ENCODE measurements around the gene SHC2.
A peak's percentile ranks its signal among the peaks of the same experiment; 100 is the strongest.

Gene SHC2

DNA sequence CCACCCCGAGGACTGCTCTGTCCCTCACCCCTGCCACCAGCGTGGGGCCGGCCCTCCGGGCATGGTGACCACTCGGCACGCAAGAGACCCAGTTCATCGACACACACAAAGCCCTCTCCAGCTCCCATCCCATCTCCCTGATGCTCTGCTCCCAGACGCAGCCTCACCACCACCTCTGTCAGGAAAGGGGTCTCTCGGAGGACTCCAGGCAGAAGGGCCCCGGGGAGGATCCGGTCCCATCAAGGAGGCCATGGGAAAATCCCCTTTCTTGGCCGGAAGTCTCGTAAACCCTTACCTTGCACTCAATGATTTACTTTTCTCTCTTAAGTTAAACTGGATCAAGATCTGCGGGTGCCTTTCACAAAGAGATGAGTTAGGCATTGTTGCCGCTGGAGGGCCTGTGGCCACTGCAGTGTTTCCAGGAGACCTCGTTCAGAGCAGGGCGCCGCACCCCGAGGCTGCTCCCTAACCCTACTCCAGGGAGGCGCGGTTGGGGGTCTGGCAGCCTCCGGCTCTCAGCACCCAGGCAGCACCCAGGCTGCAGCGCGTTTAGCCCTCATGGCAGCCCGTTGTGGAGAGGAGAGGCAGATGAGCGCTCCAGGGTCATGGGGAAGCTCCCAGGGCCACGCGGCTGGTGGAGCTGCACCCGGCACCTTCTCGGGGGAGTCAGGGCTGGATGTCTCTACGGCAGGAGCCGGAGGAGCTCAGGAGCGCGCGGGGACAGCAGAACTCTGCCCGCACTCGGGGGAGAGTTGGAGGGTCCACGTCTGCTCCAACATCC lies 82.8 kb downstream of the SHC2 start:
- DNase-seq, result no peak

DNA sequence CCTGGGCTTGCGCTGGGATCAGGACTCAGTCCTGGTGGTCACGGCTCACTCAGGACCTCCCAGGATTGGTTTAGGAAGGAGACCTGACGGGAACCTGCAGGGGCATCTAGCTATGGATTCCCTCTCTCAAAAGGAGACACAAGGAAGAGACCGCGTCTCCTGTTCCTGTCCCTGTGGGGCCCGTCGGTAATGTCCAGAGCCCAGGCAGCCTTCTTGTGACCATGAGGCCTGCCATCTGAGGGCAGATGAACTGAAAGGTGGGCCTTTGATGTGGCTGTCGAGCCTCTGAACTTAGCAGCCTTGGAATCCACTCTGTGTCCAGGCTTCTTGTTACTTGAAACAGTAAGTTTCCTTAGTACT lies 84.7 kb downstream of the SHC2 start:
- DNase-seq, result no peak

DNA sequence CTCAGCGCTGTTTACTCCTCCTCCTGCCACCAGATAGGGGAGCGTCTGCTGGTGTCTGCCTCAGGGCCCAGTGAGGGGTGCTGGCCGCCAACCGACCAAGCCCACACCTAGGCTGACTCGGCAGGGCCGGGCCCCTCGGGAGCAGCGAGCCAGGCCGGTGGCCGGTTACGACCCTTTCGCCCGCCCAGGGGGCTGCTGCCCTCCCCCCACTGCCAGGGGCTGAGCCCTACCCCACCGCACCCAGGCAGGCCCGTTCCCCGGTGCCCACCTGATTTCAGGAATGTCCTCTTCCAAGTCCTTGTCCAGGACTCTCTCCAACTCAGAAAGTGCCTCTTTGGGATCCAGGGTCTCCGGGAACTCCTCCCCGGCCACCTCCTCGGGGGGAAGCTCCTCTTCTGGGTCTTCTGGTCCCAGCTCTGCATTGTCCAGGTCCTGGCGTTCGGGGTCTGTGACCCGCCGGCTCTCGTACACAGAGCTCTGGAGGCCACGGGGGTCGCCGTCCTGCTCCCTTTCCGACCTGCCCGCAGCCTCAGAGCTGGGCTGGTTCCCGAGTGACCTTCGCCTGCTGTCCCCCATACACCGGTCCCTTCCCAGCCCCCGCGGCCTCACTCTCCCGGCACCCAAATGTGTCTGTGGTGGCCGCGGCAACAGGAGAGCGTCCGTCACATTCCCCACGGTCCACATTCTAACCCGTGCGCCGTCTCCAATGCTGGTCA lies 85.3 kb downstream of the SHC2 start:
- DNase-seq, result no peak

DNA sequence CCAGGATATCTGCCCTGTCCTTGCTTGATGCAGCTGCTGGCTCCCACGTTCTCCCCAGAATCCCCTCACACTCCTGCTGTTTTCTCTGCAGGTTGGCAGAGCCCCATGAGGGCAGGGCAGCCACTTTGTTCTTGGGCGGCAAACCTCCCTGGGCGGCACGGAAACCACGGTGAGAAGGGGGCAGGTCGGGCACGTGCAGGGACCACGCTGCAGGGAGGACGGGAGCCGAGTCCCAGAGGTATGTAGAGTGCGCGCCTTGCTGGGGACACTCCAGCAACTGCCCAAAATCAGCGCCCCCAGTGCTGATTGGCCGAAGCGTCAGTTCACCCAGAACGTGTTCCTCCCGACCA lies 86.0 kb downstream of the SHC2 start:
- no peak for DNase-seq

DNA sequence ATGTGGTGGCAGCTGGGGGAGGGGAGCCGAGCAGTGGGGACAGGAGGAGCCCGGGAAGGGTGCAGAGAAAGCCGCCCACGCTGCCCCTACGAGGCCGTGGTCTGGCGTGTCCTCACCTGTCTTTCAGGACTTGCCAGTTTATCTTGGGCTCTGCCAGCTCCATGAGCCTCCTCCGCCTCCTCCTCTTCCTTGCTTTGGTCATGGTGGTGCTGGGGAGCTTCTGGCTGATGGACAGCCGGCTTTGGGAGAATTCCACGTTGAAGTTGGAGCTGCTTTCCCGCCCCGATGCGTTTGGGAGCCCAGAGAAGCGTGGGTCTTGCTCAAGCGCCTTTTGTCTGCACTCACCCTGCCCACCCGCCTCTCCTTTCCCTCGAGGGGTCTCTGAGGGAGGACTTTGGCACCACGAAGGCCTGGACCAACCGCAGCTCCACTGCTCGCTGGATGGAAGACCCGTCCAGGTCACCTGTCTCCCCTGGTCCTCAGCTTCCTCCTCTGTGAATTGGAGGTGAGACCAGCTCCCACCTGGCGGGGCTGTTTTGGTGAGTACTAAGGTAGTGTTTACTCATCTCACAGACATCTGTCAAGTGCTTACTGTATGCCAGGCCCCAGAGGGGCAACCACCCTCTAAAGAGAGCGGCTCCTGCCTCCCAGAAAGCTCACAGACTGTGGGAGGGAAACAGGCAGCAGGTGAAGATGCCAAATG lies 86.5 kb downstream of the SHC2 start:
- DNase-seq, result peak in 3 of 58 donors; percentile 17 to 35 (median 23)

DNA sequence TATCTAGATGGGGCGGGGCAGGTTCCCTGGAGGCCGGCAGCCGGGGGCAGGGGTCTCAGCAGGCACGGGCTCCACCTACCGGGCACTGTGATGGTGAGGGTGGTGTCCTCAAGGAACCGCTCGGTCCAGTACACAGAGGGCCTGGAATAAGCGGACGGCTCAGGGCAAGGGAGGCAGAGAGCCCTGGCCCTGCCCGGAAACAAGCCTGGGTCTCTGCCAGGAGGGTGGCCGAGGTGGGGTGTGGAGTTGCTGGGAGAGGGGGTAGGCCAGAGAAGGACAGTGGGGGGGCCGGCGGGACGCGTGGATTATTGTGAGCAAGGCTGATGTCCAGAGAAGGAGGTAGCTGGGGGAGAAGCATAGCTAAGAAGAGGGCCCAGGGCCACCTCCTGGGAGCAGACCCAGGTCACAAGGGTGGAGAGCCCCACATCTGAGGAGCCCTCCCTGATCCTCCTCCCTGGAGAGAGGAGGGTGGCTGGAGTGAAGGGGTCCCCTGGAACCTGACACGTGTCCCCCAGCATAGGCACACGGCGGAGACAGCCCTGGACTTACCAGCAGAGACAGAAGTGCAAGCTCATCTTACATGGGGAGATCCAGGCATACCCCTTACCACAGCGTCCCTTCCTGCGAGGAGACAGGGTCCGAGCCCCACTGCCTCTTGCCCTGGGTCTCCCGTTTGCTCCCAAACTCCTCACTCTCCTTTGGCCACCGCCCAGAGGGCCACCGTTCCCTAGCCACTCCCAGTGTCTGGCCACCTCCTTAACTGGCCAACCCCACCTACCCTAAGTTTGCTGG lies 87.2 kb downstream of the SHC2 start:
- no peak for DNase-seq

DNA sequence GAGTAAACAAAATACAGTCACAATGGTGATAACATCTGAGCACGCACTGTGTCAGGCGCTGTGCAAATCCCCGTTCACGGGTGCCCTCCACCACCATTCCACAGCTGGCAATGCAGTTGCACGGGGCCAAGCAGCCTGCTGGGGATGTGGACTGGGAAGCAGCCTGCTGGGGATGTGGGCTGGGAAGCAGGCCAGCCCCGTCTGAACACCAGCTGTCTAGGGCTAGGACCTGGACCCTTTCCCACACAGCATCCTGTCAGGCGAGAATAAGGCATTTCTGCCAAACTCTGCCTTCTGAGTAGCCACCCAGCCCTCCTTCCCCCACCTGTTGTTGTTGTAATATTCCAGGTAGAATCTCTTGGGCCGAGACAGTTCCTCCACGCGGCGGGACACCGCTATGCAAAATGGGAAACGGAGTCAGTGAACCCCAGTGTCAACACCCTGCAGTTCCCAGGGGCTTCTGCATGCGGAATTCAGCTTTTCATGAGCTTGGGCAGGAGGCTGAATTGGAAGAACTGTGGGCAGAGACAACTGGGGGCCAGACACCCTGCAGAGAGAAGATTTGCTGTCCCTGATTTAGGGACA lies 88.4 kb downstream of the SHC2 start:
- peak in 14 of 58 donors; percentile 9 to 53 (median 27) for DNase-seq

DNA sequence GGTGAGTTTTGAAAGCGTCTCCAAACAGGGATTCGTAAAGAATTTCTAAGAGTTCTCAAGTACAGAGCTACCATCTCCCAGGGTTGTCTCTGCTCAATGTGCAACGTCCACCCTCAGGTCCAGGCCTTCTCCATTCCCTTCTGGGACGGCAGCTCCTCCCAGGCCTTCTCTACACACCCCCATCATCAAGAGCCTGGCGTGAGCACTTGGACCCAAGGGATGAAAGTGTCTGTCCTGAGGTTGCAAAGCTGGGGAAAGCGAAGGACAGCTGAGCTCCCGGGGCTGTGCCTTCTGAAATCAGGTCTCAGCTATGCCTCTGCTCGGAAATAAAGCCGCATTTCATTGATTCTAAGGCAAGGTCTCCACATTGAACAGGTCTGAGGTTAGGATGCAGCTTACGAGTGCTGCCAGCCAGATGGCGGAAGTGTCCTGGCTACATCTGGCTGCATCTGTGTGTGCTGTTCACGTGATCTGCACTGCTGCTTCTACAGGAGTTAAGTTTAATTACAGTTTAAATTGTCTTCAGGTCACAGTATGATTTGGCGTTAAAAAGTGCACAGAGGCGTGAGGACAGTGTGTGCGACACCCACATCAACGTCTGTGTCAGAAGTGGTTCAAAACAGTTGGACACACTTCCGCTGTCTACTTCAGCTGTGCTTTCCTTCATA lies 89.2 kb downstream of the SHC2 start:
- DNase-seq, result no peak

DNA sequence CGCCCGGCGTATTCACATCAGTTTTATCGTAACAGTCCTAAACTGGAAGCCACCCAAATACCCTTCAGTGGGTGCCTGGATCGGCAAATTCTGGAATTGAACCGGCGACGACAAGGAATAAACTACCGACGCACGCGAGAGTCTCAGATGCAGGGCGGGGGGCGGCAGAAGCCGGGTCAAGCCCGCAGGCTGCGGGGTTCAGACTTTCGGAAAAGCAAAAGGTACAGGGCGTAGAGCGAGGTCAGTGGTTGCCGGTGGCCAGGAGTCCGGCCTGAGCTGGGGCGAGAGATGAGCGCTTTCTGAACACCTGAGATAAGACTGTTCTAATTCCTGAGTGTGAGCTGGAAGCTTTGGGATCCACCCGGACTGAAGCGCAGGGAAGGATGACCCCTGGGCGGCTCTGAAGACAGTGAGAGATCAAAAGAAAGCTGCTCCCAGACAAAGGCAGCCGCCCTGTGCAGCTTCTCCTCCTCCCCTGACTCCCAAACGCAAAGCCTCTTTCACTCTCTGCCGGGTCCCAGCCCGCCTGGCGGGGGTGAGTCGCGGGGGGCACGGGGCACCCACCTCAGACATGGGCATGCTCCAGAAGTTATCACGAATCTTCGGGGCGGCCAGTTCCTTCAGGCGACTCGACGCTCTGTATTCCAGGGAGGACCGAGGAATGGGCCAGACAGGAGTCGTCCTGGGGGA lies 90.0 kb downstream of the SHC2 start:
- no peak for DNase-seq

DNA sequence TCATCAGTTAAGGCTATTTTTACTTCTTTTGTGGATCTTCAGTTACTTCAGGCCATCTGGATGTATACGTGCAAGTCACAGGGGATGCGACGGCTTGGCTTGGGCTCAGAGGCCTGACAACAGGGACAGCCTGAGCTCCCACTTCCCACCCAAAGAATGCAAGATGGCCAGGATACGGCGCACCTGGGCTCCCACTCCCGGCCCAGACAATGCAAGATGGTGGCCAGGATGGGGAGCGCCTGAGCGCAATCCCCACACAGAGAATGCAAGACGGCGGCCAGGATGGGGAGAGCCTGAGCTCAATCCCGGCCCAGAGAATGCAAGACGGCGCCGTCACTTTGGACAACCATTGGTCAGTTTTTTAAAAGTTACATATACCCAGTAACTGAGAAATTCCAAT lies 91.0 kb downstream of the SHC2 start:
- DNase-seq, result no peak

DNA sequence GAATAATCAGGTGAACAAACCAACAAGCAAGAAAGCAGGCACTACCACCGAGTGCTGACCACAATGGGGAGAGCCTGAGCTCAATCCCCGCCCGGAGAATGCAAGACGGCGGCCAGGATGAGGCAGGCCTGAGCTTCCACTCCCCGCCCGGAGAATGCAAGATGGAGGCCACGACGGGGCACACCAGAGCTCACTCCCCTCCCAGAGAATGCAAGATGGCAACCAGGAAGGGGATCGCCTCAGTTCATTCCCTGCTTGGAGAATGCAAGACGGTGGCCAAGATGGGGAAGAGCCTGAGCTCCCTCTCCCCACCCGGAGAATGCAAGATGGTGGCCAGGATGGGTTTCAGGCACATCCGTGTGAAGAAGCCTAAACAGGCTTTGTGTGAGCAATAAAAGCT lies 91.6 kb downstream of the SHC2 start:
- no peak for DNase-seq

DNA sequence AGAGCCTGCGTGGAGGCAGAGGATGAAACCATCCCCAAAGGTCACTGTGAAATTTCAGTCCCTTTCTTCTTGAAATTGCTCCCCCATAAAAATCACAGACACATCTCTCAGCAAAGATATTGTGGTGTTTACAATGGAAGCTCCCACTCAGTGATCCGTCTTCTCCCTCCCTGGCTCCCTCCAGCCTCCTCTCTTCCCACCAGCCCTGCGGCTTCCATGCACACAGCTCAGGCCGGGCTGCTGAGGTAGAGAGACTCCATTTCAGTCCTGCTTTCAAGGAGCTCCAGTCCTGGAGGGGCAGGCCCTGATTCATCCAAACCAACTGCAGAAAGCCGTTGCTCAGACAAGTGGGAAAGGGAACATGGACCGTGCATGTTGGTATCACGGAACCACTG lies 92.2 kb downstream of the SHC2 start:
- peak in 7 of 58 donors; percentile 24 to 70 (median 46) for DNase-seq

DNA sequence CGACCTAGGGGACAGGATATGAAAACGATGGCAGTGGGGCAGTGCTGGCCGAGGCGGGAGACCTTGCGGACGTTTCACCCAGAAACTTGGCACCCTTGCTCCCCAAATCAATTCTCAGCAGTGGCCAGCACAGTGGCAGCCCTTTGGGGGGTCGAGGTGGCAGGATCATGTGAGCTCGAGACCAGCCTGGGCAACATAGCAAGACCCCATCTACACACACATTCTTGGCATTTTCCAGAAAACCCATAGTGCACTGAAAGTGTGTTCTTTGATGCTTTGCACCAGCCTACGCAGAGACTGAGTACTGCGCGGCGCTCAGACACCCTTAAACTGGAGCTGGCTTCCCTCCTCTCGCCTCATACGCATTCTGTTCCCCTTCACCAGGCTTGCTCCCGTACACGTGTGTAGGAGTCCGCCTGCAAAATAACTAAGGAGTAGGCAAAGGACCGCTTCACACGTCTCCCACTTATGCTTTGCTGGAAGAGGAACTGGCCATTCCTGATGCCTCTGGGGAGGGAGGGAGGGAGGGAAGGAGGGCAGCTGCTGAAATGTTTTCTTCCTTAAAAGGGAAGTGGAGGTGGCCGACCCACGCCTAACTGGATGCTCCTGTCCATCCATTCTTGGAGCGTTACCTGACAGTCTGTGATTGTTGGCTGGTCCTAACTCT lies 92.7 kb downstream of the SHC2 start:
- DNase-seq, result peak in 34 of 58 donors; percentile 8 to 87 (median 56)

DNA sequence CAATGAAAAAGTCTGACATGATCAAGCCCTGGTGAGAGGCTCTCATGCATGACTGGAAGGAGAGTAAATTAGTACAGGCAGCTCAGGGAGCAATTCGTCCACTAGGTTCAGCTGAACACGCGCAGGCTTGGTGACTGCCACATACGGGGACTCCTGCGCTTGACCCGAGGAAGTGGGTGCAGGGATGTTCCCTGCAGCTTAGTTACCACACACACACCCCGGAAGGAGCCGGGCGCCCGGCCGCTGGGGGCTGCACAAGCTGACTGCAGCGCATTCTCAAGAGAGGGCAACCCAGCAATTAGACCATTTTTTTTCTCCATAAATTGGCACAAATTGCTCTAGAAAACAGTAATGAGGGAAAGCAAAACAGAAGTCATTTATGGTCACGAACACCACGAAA lies 93.3 kb downstream of the SHC2 start:
- no peak for DNase-seq

DNA sequence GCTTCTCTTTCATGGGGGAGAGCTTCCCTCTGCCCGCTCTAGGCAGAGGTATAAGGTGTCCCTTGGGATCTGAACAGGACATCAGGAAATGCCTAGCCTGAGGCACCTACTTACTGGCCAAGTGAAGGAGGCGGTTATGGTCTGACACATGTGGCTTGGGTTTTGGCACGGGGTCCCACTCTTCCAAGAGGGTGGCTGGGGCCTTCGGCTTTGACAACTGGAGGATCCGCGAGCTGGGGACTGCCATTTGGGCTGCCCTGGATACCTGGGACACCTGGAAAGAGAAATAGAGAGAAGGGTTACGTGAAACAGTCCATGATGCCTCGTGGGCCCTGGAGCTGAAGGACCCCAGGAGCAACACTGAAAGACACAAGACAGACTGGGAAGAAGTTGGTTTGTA lies 93.9 kb downstream of the SHC2 start:
- DNase-seq, result no peak

All from anterior cingulate cortex (tissue), 58 donors.